ENCODE results near the gene DIP2C.

DNA sequence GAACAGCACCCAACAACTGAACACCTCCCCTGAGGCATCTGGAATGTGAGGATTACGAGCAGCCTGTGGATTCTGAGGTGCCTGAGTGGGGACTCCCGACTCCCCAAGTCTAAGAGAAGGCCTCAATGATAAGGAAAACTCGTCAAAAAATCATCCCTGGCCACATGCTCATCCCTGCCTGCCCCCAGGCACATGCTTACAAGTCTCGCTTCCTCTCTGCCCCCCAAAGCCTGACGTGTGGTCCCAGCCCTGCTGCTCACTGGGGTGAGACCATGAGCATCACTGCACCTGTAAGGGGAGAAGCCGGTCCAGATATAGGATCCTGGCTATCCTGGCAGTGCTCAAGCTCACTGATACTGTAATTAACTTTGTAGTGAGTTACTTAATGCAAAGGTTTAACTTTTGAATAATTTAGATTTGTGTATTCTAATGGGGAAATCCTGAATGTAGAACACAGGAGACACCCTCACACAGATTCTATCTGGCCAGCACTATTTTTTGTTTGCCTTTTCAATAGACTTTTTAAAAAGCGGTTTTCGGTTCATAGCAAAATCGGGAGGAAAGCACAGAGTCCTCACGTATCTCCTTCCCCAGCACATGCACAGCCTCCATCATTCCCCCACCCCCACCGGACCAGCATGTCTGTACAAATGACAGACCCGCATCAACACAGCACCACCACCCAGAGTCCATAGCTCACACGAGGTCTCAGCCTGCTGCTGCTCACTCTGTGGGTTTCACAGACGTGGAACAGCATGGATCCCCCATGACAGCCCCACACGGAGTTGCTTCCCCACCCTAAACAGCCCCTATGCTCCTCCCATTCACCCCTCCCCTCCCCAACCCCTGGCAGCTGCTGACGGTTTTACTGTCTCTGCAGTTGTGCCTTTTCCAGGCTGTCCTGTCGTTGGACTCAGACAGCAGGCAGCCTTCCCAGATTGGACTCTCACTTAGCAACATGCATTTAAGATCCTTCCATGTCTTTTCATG, 167.9 kb downstream of the DIP2C start:
- no peak for TF ChIP-seq CTCF (conservative IDR thresholded peaks at IDR 0.05)
- TF ChIP-seq ZFX (IDR thresholded peaks at IDR 0.05) = no peak
